Measurements from ENCODE around the gene AKR1A1.
"Not testable (repeated sequence)": the region's sequence is repeated elsewhere in the genome, so short reads cannot be mapped to it uniquely, and the experiment has no call there.

DNA sequence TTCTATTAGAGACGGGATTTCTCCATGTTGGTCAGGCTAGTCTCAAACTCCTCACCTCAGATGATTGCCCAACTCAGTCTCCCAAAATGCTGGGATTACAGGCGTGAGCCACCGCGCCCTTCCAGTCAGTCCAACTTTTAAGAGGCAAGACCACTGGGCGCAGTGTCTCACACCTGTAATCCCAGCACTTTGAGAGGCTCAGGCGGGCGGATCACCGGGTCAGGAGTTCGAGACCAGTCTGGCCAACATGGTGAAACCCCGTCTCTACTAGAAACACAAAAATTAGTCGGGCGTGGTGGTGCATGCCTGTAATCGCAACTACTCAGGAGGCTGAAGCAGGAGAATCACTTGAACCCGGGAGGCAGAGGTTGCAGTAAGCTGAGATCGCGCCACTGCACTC, 30.9 kb upstream of the AKR1A1 start:
- TF ChIP-seq, protein P1, sequence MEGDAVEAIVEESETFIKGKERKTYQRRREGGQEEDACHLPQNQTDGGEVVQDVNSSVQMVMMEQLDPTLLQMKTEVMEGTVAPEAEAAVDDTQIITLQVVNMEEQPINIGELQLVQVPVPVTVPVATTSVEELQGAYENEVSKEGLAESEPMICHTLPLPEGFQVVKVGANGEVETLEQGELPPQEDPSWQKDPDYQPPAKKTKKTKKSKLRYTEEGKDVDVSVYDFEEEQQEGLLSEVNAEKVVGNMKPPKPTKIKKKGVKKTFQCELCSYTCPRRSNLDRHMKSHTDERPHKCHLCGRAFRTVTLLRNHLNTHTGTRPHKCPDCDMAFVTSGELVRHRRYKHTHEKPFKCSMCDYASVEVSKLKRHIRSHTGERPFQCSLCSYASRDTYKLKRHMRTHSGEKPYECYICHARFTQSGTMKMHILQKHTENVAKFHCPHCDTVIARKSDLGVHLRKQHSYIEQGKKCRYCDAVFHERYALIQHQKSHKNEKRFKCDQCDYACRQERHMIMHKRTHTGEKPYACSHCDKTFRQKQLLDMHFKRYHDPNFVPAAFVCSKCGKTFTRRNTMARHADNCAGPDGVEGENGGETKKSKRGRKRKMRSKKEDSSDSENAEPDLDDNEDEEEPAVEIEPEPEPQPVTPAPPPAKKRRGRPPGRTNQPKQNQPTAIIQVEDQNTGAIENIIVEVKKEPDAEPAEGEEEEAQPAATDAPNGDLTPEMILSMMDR (conservative IDR thresholded peaks at IDR 0.05): not testable (repeated sequence)
- TF ChIP-seq ZFX (IDR thresholded peaks at IDR 0.05): not testable (repeated sequence)
